HG03378 (cell line): ENCODE data around the gene C1orf122.

Experiments
- ATAC-seq: cut with Tn5 transposase; IDR thresholded peaks from one replicate; pipeline ENCODE4 v1.9.1; 2021; ENCODE audit warnings: mild to moderate bottlenecking, moderate library complexity; ENCODE audit not compliant: unreplicated experiment

The C1orf122 gene

GRCh38 chr1:37844536-37844935 is 36.9 kb downstream of the C1orf122 start:
- ATAC-seq, result no peak

GRCh38 chr1:37845049-37845646 is 37.6 kb downstream of the C1orf122 start:
- no peak for ATAC-seq

- no peak for ATAC-seq
Measured at GRCh38 chr1:37845786-37846185, 38.2 kb downstream of the C1orf122 start.

DNA sequence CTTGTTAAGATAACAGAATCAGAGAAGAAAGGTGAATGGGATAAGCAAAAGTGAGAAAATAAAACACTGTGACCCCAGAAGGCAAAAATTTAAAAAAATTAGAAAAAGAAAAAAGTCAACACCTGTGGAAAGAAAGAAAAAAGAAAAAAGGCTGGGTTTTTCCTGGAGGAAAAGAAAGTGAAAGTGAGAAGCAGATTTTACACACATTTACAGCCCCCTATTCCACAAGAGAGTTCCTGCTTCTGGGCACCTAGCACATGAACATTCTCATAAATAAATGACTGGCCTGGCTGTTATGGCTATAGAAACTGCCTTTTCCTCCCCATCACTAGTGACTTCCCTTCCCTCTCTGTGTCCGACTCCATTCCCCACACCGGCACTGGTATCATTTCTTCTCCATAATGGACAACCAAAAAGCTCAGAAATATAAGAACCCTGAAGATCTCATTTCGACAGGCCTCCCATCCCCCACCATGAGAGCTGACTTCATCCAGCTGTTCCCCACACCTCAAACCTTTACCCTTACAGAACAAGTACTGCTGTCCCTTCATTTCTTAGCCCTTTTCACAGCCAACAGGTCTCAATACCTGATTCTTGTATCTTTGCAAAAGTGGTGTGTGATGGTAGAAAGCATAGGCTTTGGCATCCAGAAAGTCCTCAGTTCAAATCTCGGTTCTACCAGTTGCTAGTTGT is 39.2 kb downstream of the C1orf122 start:
- ATAC-seq, result no peak

GRCh38 chr1:37849480-37849879 is 41.9 kb downstream of the C1orf122 start:
- ATAC-seq, result no peak

- ATAC-seq, result no peak
Measured at GRCh38 chr1:37850352-37850955, 42.9 kb downstream of the C1orf122 start.

DNA sequence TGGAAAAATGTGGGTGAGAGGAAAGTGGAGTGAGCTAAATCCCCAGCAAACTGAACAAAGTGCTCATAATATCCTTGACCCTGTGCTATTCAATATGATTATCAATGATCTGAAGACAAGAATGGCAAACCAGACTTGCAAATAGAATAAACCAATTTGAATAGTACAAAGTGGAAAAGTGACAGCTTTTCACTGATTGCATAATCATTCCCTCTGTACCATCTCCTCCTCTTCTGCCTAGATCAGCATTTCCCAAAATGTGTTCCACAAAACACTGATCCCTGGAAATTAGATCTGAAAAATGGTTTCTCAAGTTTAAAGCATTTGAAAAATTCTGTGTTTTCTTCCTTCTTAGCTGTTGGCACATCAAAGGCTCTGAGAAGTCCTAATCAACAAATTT is 43.7 kb downstream of the C1orf122 start:
- ATAC-seq, result no peak

DNA sequence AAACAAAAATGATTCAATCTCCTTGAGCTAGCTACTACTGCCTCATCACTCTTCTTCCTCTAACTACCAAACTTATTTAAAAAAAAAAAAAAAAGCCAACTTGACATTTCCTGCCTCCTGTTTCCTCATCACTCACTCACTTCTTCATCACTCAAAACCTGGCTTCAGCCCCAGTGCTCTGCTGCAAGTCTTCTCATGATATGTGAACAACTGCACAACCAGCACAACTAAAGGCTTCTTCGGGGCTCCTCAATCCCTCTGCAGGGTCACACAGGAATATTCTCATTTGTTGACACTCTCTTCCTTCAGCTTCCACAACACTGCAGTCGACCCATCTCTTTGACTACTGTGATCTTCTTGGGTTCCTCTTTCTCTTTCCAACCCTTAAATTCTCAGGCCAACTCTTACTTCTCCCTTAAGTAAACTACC is 44.2 kb downstream of the C1orf122 start:
- no peak for ATAC-seq

DNA sequence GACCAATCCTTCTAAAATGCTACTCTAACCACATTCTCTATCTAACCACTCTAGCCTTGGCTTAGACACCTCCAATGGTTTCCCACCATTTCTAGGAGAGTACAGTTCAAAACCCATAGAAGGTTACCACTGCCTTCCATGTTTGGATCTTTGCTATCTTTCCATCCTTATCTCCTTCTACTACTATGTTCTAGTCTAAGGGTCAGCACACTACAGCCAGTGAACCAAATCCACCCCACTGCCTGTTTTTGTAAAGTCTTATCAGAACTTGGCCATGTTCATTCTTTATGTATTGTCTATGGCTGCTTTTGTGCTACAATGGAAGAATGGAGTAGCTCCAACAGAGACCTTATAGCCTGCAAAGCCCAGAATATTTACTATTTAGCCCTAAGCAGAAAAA is 45.6 kb downstream of the C1orf122 start:
- no peak for ATAC-seq

DNA sequence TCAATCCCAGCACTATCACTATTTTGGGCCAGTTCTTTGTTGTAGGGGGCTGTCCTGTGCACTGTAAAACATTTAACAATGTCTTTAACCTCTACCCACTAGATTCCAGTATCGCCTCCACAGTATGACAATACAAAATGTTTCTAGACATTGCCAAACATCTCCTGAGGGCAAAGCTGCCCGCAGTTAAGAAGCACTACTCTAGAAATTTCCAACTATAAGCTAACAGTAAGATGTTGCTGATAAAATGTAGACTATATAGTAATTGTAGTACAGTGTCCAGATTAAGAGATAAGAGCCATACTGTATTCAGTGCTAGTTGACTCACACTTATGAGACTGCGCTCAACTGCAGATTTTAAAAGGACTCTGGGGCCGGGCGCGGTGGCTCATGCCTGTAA is 46.8 kb downstream of the C1orf122 start:
- no peak for ATAC-seq
